ENCODE data around the gene TRIO. TPM values are rescaled to one million over a fixed set of nuclear protein-coding genes. Genes with fewer than 3 reads are reported as not detected.

TRIO gene
- total and polyA plus RNA-seq, 2 donors (not counting 3 experiments of a cell fraction or from before 2014, with no cell fraction given), result 82.9 to 248 TPM

GRCh38 chr5:14115323-14115895 is 27.7 kb upstream of the TRIO start:
- ChIA-PET POLR2A (no interaction called here), CTCF (no interaction called here)
- peaks cover 2 to 5% of the 10 kb centered on the region in 2 experiments for H3K27me3 ChIP-seq (ENCODE audit: control insufficient read depth in 2 of 2, insufficient read depth in 2 of 2, low read length in 2 of 2)
- no peaks in the 10 kb centered on the region for H3K9me1 ChIP-seq (replicated peaks; ENCODE audit: control insufficient read depth, extremely low read depth, insufficient read depth, low read length)
- H3K9me3 ChIP-seq (replicated peaks; ENCODE audit: control insufficient read depth, insufficient read depth, low read length), result no peaks in the 10 kb centered on the region
- TF ChIP-seq POLR2AphosphoS5 (IDR thresholded peaks at IDR 0.05; ENCODE audit: insufficient read depth, low read depth, low read length) (no peak), POLR2A (IDR thresholded peaks at IDR 0.05; ENCODE audit: low read depth, low read length) (no peak), CTCF (IDR thresholded peaks at IDR 0.05; ENCODE audit: extremely low read depth in 1 of 2, insufficient read depth in 1 of 2, low read depth in 1 of 2, low read length in 2 of 2) (no peak), JUN (IDR thresholded peaks at IDR 0.05; ENCODE audit: borderline replicate concordance, insufficient read depth, insufficient read length, low read depth) (no peak), MYC (IDR thresholded peaks at IDR 0.05; ENCODE audit: low read depth, low read length) (no peak), GATA2 (IDR thresholded peaks at IDR 0.05; ENCODE audit: insufficient read depth, insufficient read length, low read depth, low read length) (no peak), MAX (IDR thresholded peaks at IDR 0.05; ENCODE audit: insufficient read depth, insufficient read length) (no peak), EZH2 (IDR thresholded peaks at IDR 0.05; ENCODE audit: borderline replicate concordance, low read depth, low read length, severe bottlenecking) (no peak), FOS (IDR thresholded peaks at IDR 0.05; ENCODE audit: borderline replicate concordance, insufficient read depth, low read length) (no peak)
- H3K9ac ChIP-seq (replicated peaks; ENCODE audit: extremely low read depth, insufficient read depth, low read length), result no peak overlapping the region
- no peak overlapping the region for H3K27ac ChIP-seq (ENCODE audit: insufficient read depth, low read depth, low read length)
- H2AFZ ChIP-seq (ENCODE audit: low read depth, low read length), result no peak overlapping the region
- intact Hi-C loops (cut with micrococcal nuclease), result no loop called here
- no peak overlapping the region for H3K4me3 ChIP-seq (replicated peaks in 1 of 3; ENCODE audit: insufficient read depth in 1 of 3, low read depth in 1 of 3, low read length in 3 of 3)
- no peak for FAIRE-seq
- H4K20me1 ChIP-seq (replicated peaks; ENCODE audit: control insufficient read depth, extremely low read depth, insufficient read depth, low read length), result no peaks in the 10 kb centered on the region
- no peak for DNase-seq (ENCODE audit: low read depth, low spot score)
- no TSS peak for BruUV-seq (replicated peaks)
- dilution Hi-C loops (cut with MboI; ENCODE audit: extremely low pct_ligation_motif_present, low sequenced_read_pairs), result loop anchor here (25.0 kb wide), 1 partner anchor 128 kb away; no protein-coding TSS in a partner anchor
- H3K36me3 ChIP-seq (ENCODE audit: control insufficient read depth in 2 of 2, extremely low read depth in 1 of 2, insufficient read depth in 2 of 2, low read length in 2 of 2), result no peaks in the 10 kb centered on the region
- H3K79me2 ChIP-seq (ENCODE audit: control insufficient read depth, insufficient read depth, low read length), result no peaks in the 10 kb centered on the region
- H3K4me1 ChIP-seq (ENCODE audit: control insufficient read depth, extremely low read depth, insufficient read depth, low read length), result peaks cover 8% of the 10 kb centered on the region
- no peak overlapping the region for H3K4me2 ChIP-seq (ENCODE audit: insufficient read depth, low read length)
